MM.1S (cell line): ENCODE results near the gene LONRF3.
A peak's percentile ranks its signal among the peaks of the same experiment; 100 is the strongest.

Experiments used
- DNase-seq: peaks from one replicate; pipeline ENCODE4 v3.0.0-alpha.2; 2015
- H2AFZ ChIP-seq: fragments of 300-600 bp; sonication (generic); 2 replicates; pipeline ENCODE4 v1.6.0; 2016; ENCODE audit warnings: antibody characterized with exemption, low read length
- H3F3A ChIP-seq: fragments of 300-600 bp; sonication (generic); 2 replicates; pipeline ENCODE4 v1.6.1; 2016; ENCODE audit warnings: mild to moderate bottlenecking, antibody characterized with exemption, low read length, moderate library complexity, mixed read lengths; ENCODE audit not compliant: insufficient read depth
- H3K27ac ChIP-seq: fragments of 300-600 bp; sonication (generic); 2 replicates; pipeline ENCODE4 v1.5.1; 2016; ENCODE audit warnings: mild to moderate bottlenecking, low read length
- H3K27me3 ChIP-seq: fragments of 300-600 bp; sonication (generic); replicated peaks from 2 replicates; pipeline ENCODE4 v1.6.0; 2016; ENCODE audit warnings: low read length; ENCODE audit not compliant: insufficient read depth
- H3K36me3 ChIP-seq: fragments of 300-600 bp; sonication (generic); replicated peaks from 2 replicates; pipeline ENCODE4 v1.6.1; 2016; ENCODE audit warnings: mild to moderate bottlenecking, low read length, mixed read lengths; ENCODE audit not compliant: insufficient read depth
- H3K4me1 ChIP-seq: fragments of 300-600 bp; sonication (generic); 2 replicates; pipeline ENCODE4 v1.6.1; 2016; ENCODE audit warnings: low read length, mixed read lengths
- H3K4me2 ChIP-seq: fragments of 300-600 bp; sonication (generic); 2 replicates; pipeline ENCODE4 v1.6.0; 2016; ENCODE audit warnings: low read depth, low read length
- H3K4me3 ChIP-seq: fragments of 300-600 bp; sonication (generic); 2 replicates; pipeline ENCODE4 v1.5.1; 2016; ENCODE audit warnings: low read length, mixed read lengths
- H3K79me2 ChIP-seq: fragments of 300-600 bp; sonication (generic); 2 replicates; pipeline ENCODE4 v1.6.1; 2016; ENCODE audit warnings: mixed run types, low read length, mixed read lengths
- H3K9ac ChIP-seq: fragments of 300-600 bp; sonication (generic); 2 replicates; pipeline ENCODE4 v1.6.1; 2016; ENCODE audit warnings: low read length, mixed read lengths
- H3K9me2 ChIP-seq: fragments of 300-600 bp; sonication (generic); replicated peaks from 2 replicates; pipeline ENCODE4 v1.6.1; 2016; ENCODE audit warnings: mild to moderate bottlenecking, low read length, mixed read lengths; ENCODE audit not compliant: insufficient read depth
- H3K9me3 ChIP-seq: fragments of 300-600 bp; sonication (generic); replicated peaks from 2 replicates; pipeline ENCODE4 v1.6.1; 2016; ENCODE audit warnings: mild to moderate bottlenecking, low read length, mixed read lengths; ENCODE audit not compliant: insufficient read depth
- H4K20me1 ChIP-seq: fragments of 300-600 bp; sonication (generic); 2 replicates; pipeline ENCODE4 v1.6.1; 2016; ENCODE audit warnings: mild to moderate bottlenecking, low read length, moderate library complexity, mixed read lengths; ENCODE audit not compliant: insufficient read depth
- EZH2 ChIP-seq: fragments of 300-600 bp; sonication (generic); optimal IDR thresholded peaks from 2 replicates; pipeline ENCODE3; 2017; ENCODE audit warnings: low read depth, mild to moderate bottlenecking, antibody characterized with exemption, low read length, mixed read lengths
- EZH2phosphoT487 ChIP-seq: fragments of 300-600 bp; sonication (generic); IDR thresholded peaks from 2 replicates; pipeline ENCODE4 v1.6.1; 2018; ENCODE audit warnings: antibody characterized with exemption, low read length
- TF ChIP-seq, protein P1 (sequence below): fragments of 300-600 bp; sonication (generic); IDR thresholded peaks from 2 replicates; pipeline ENCODE4 v1.5.1; 2016; ENCODE audit warnings: antibody characterized with exemption, low read length, mixed read lengths

LONRF3 gene

DNA sequence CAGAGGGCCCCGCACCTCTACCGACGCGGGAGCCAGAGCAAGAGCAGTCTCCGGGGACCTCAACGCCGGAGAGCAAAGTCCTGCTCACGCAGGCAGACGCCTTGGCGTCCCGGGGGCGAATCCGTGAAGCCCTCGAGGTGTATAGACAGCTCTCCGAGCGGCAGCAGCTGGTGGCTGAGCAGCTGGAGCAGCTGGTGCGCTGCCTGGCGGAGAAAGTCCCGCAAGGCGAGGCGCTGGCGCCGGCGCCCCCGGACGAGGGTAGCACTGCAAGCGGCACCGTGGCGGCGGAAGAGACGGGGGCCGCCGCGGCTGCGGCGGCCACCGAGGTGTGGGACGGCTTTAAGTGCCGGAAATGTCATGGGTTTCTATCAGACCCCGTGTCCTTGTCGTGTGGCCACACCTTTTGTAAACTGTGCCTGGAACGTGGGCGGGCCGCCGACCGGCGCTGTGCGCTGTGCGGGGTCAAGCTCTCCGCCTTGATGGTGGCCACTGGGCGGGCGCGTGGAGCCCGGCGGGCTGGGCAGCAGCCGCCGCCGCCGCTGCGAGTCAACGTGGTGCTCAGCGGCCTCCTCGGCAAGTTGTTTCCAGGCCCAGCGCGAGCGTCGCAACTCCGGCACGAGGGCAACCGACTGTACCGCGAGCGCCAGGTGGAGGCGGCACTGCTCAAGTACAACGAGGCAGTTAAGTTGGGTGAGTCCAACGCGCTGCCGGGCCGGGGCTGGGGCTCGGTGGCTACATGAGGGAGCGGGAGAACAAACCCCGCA is 672 bp downstream of the LONRF3 start:
- no peak for TF ChIP-seq EZH2phosphoT487
- TF ChIP-seq, protein P1, sequence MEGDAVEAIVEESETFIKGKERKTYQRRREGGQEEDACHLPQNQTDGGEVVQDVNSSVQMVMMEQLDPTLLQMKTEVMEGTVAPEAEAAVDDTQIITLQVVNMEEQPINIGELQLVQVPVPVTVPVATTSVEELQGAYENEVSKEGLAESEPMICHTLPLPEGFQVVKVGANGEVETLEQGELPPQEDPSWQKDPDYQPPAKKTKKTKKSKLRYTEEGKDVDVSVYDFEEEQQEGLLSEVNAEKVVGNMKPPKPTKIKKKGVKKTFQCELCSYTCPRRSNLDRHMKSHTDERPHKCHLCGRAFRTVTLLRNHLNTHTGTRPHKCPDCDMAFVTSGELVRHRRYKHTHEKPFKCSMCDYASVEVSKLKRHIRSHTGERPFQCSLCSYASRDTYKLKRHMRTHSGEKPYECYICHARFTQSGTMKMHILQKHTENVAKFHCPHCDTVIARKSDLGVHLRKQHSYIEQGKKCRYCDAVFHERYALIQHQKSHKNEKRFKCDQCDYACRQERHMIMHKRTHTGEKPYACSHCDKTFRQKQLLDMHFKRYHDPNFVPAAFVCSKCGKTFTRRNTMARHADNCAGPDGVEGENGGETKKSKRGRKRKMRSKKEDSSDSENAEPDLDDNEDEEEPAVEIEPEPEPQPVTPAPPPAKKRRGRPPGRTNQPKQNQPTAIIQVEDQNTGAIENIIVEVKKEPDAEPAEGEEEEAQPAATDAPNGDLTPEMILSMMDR, result no peak
- no peak for TF ChIP-seq EZH2
- Histone ChIP-seq H3K36me3 (no peaks in the 10 kb centered on the region), H3K27ac (no peak overlapping the region), H3K4me1 (no peaks in the 10 kb centered on the region), H3K9me2 (no peaks in the 10 kb centered on the region), H3K9me3 (no peaks in the 10 kb centered on the region), H3K4me2 (peak overlapping the region; percentile 82), H3K27me3 (no peaks in the 10 kb centered on the region), H3K79me2 (no peaks in the 10 kb centered on the region), H2AFZ (peak overlapping the region; percentile 81), H3F3A (no peaks in the 10 kb centered on the region), H3K4me3 (peak overlapping the region; percentile 56), H3K9ac (no peak overlapping the region), H4K20me1 (no peaks in the 10 kb centered on the region)
- peak; percentile 53 for DNase-seq

DNA sequence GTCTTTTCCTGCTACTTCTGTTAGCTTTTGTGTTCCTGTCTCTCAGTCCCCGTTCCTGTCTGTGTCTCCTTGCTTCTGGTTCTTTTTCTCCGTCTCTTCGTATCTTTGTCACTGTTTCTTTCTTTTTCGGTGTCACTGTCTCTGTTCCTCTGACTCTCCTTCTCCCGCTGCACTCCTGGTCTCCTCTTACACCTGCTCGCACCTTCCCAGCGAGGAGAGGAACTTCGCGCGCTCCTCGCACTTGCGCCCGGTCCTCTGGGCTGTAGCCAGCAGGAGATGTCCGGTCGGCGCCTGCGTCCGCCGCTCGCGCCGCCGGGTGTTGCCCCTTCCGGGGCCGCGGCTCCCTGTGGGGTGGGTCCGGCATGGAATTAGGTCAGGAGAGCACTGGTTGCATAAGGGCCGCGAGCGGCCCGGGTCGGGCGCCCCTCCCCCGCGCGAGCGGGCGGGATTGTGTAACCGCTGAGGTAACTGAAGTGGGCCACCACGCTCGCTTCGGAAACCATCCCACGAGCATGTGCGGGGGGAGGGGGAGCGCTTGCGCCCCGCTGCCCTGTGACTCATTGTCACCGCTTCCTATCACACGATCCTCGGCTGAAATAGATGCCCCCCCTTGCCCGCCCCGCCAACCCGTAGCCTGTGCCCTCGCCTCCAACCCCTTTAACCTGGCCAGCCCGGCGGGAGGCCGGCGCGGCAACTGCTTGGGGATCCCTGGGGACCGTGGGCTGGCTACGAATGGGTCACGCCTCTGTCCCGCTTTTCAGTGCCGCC is 1.6 kb downstream of the LONRF3 start:
- no peaks in the 10 kb centered on the region for H4K20me1 ChIP-seq
- no peaks in the 10 kb centered on the region for H3K27me3 ChIP-seq
- no peak for DNase-seq
- H3K27ac ChIP-seq, result no peak overlapping the region
- H3K9me3 ChIP-seq, result no peaks in the 10 kb centered on the region
- H2AFZ ChIP-seq, result no peak overlapping the region
- no peak overlapping the region for H3K9ac ChIP-seq
- H3K9me2 ChIP-seq, result no peaks in the 10 kb centered on the region
- H3F3A ChIP-seq, result no peaks in the 10 kb centered on the region
- TF ChIP-seq, protein P1, result no peak
- TF ChIP-seq EZH2phosphoT487 (no peak), EZH2 (no peak)
- H3K79me2 ChIP-seq, result no peaks in the 10 kb centered on the region
- H3K36me3 ChIP-seq, result no peaks in the 10 kb centered on the region
- peak overlapping the region; percentile 54; the same call in 1 of the 2 replicates for H3K4me3 ChIP-seq
- peak overlapping the region; percentile 82 for H3K4me2 ChIP-seq
- H3K4me1 ChIP-seq, result no peaks in the 10 kb centered on the region

DNA sequence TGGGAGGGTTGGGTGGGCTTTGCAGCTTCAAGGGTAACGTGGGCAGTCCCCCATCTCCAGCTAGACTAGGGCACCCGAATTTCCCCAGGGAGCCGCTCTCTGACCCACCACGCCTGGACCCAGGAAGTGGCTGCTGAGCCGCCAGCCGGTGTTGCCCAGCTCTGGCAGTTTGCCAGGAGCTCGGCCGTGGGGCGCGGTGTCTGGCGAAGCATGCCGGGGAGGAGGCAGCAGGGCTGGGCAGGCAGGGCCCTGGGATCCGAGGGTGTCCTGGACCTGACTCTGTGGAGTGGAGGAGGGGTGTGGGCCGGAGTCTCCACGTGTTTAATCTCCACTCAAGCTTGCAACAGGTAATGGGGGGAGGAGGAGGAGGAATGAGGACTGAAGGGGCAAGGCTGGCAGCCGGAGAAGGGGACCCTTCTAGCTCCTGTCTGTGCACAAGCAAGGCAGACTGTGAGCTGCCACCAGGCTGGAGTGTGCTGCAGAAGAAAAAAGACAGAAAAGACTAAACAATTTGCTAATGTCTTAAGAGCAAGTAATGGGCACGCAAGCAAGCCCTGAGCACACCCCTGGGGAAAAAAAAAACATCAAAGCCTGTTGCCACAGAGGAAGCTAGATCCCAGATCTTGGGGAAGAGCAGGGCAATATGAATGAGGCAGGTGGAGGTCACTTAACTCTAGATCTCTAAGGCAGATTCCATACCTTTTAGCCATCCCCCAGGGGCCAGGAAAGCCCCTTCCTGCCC is 2.4 kb downstream of the LONRF3 start:
- Histone ChIP-seq H3K79me2 (no peaks in the 10 kb centered on the region), H3K4me1 (no peaks in the 10 kb centered on the region), H3K27me3 (no peaks in the 10 kb centered on the region), H2AFZ (no peak overlapping the region), H3K9me2 (no peaks in the 10 kb centered on the region), H3K4me3 (no peak overlapping the region), H3K4me2 (no peak overlapping the region), H3K9me3 (no peaks in the 10 kb centered on the region), H3K36me3 (no peaks in the 10 kb centered on the region), H4K20me1 (no peaks in the 10 kb centered on the region), H3K9ac (no peak overlapping the region), H3F3A (no peaks in the 10 kb centered on the region), H3K27ac (no peak overlapping the region)
- DNase-seq, result no peak
- TF ChIP-seq, protein P1, result no peak
- TF ChIP-seq EZH2 (no peak), EZH2phosphoT487 (no peak)
